Ovary (tissue), 9 donors: ENCODE measurements around the gene AMBP. TPM values are rescaled to one million over a fixed set of nuclear protein-coding genes. Genes with fewer than 3 reads are reported as not detected.

Experiments
- DNase-seq, 5 donors: peaks; one replicate each; pipeline ENCODE4 v3.0.0-alpha.2; 2019 to 2020
- H3K27ac ChIP-seq, 2 donors: fragments of 200-600 bp; one replicate each; pipeline versions ENCODE4 v1.5.1 to v1.8.0; 2019 to 2022
- H3K27me3 ChIP-seq: fragments of 200-600 bp; one replicate; pipeline ENCODE4 v1.8.0; 2022
- H3K36me3 ChIP-seq: fragments of 200-600 bp; sonication (generic); one replicate; pipeline ENCODE4 v1.5.1; 2019
- H3K4me1 ChIP-seq: one replicate; pipeline ENCODE4 v1.8.1; 2013; ENCODE audit warnings: mild to moderate bottlenecking, moderate library complexity; ENCODE audit not compliant: insufficient read depth
- H3K4me3 ChIP-seq: fragments of 200-600 bp; sonication (generic); one replicate; pipeline ENCODE4 v1.5.1; 2017
- H3K9me3 ChIP-seq, 2 donors: fragments of 200-600 bp in 1 of 2; sonication (generic) in 1 of 2; one replicate each; pipeline versions ENCODE4 v1.5.1 to v1.8.1; 2013 to 2019; ENCODE audit warnings: mild to moderate bottlenecking in 1 of 2, moderate library complexity in 1 of 2
- EP300 ChIP-seq: sonication (generic); formaldehyde crosslinking; IDR thresholded peaks from one replicate; pipeline ENCODE4 v1.6.1; 2017; ENCODE audit warnings: antibody characterized with exemption
- POLR2A ChIP-seq: fragments of 450-650 bp; IDR thresholded peaks from one replicate; pipeline ENCODE4 v1.6.1; 2017; ENCODE audit warnings: antibody characterized with exemption, mild to moderate bottlenecking, moderate library complexity
- WGBS, 3 donors: extraction: QIAGEN DNeasy Blood & Tissue Kit in 1 of 3; methylation state at CpG; one replicate each; pipeline versions ENCODE4 v1.1.5 to v1.1.7; 2013 to 2017; 5-methylcytosine and 5-hydroxymethylcytosine counted together
- intact Hi-C, 4 donors: fragments of 100-400 bp; cut with DNase I; formaldehyde crosslinking; loops; one replicate each; pipeline versions ENCODE4 v1.11.0 to v1.15.1; 2022 to 2023
- polyA plus RNA-seq, 2 donors: library from polyadenylated mRNA; stranded (reverse); fragments of 200-250 nt in 1 of 2; fragments of 350-450 nt in 1 of 2; fragmentation: Illumina TruSeq in 1 of 2; extraction: RNeasy Lipid Tissue Mini Kit (QIAGEN cat#74804) in 1 of 2; gene quantifications; one replicate each; pipeline ENCODE4 v1.2.3, GENCODE V29; 2013 to 2014
- total RNA-seq, 7 donors: library from RNA; depleted of rRNA in 2 of 7; stranded (reverse); fragments of >200 nt in 2 of 7; fragmentation: NEBNext Ultra II Directional in 3 of 7; extraction: Animal tissue kit (Norgen Biotek cat#: 25700) in 3 of 7; gene quantifications; one replicate each; pipeline versions ENCODE4 v1.1.0 to v1.2.4, GENCODE V29; 2016 to 2023
- TF ChIP-seq, protein P1 (sequence below), 3 donors: fragments of 450-650 bp in 2 of 3; fragments of 200-600 bp in 1 of 3; IDR thresholded peaks; one replicate each; pipeline versions ENCODE4 v1.5.1 to v1.8.0; 2016 to 2022; ENCODE audit warnings: antibody characterized with exemption in 3 of 3, mild to moderate bottlenecking in 1 of 3
- donor health status: DM: no; HTN: no; CAD: no; lungs with moderate emphysema.
- donor health status: DM: no; HTN: no; CAD: no.
- donor health status: Bipolar disorder and iron deficiency.
- donor health status: DM: yes; HTN: yes; CAD: no.
- donor health status: DM: no; HTN: no; CAD: no.
- donor health status: DM: yes; HTN: yes; CAD: no.

Gene AMBP
- total and polyA plus RNA-seq, 9 donors, result 0.15 to 3.9 (median 0.62) TPM; not detected in 3

DNA sequence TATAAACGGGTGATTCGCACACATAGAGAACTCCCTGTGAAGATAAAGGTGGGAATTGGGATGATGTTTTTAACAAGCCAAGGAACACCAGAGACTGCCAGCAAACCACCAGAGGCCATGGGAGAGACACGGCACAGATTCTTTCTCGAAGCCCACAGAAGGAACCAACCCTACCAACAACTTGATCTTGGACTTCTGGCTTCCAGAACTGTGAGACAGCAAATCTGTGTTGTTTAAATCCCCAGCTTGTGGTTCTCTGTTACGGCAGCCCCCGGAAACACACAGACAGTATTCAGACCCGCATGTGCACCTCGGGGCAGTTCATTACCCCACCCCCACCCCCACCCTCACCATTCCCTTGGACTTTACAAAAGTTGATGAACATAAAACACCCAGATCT is 12.8 kb downstream of the AMBP start:
- Histone ChIP-seq H3K27me3 (no peaks in the 10 kb centered on the region), H3K27ac (no peak overlapping the region), H3K9me3 (no peaks in the 10 kb centered on the region), H3K4me3 (no peak overlapping the region), H3K36me3 (no peaks in the 10 kb centered on the region), H3K4me1 (peaks cover 3% of the 10 kb centered on the region)
- intact Hi-C loops, result no loop called here
- no peak for DNase-seq
- TF ChIP-seq, protein P1, sequence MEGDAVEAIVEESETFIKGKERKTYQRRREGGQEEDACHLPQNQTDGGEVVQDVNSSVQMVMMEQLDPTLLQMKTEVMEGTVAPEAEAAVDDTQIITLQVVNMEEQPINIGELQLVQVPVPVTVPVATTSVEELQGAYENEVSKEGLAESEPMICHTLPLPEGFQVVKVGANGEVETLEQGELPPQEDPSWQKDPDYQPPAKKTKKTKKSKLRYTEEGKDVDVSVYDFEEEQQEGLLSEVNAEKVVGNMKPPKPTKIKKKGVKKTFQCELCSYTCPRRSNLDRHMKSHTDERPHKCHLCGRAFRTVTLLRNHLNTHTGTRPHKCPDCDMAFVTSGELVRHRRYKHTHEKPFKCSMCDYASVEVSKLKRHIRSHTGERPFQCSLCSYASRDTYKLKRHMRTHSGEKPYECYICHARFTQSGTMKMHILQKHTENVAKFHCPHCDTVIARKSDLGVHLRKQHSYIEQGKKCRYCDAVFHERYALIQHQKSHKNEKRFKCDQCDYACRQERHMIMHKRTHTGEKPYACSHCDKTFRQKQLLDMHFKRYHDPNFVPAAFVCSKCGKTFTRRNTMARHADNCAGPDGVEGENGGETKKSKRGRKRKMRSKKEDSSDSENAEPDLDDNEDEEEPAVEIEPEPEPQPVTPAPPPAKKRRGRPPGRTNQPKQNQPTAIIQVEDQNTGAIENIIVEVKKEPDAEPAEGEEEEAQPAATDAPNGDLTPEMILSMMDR (IDR thresholded peaks at IDR 0.05), result no peak
- TF ChIP-seq EP300 (no peak), POLR2A (no peak)
- WGBS, 3 donors, result 77 to 87% (median 82%) methylated on average over 8 of the region's 8 CpGs

DNA sequence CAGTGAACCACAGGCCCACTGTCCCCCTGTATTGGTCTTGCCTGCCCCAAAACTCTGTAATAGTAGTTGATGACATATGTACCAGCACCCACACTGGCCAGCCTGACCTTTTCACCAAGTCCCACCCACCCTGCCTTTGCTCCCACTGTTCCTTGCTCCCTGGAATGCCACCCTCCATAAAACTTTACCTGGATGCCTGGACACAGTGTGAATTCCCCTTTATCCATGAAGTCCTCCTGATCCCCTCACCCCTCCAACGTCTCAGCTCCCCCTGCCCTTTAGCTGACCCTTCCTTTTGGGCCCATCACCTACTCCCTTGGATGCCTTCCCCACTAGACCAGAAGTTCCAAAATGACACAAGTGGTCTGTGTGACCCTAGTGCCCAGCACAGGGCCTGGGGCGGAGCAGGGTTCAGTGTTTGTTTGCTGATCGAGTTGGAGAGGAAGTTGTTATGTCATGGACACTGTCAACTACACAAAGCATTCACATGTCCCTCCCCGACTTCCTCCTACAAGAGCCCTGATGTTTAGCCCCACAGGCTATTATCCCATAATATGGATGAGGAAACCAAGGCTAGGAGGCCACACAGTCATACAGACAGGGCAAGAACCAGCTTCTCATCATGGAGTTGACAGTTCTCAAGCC is 16.1 kb downstream of the AMBP start:
- Histone ChIP-seq H3K4me3 (no peak overlapping the region), H3K9me3 (no peaks in the 10 kb centered on the region), H3K4me1 (peaks cover 15% of the 10 kb centered on the region), H3K27ac (no peak overlapping the region), H3K27me3 (no peaks in the 10 kb centered on the region), H3K36me3 (no peaks in the 10 kb centered on the region)
- DNase-seq, result peak in 1 of 5 donors; percentile 4
- TF ChIP-seq POLR2A (no peak), EP300 (no peak)
- TF ChIP-seq, protein P1 (IDR thresholded peaks at IDR 0.05), result no peak
- 71 to 78% (median 77%) methylated on average over 4 of the region's 4 CpGs for WGBS, 3 donors
- intact Hi-C loops, result no loop called here

DNA sequence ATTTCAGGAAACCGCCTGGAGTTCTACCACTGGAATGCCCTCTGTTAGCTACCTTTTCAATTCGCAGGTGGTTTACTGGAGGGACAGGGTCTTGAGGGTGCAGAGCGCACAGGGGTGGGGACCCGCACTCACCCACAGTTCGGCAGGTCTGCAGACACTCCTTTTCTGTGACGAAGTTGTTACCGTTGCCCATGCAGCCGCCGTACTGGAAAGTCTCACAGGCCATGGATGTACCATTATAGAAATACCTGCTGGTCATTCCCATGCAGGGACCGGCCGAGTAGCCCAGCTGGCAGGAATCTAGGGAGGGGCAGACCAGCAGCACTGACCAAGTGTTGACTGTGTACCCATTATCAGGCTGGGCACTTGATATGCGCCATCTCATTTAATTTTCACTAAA is 16.8 kb downstream of the AMBP start:
- Histone ChIP-seq H3K4me3 (no peak overlapping the region), H3K9me3 (no peaks in the 10 kb centered on the region), H3K27ac (no peak overlapping the region), H3K4me1 (peaks cover 15% of the 10 kb centered on the region), H3K27me3 (no peaks in the 10 kb centered on the region), H3K36me3 (no peaks in the 10 kb centered on the region)
- 93 to 98% (median 94%) methylated on average over 12 of the region's 12 CpGs for WGBS, 3 donors
- intact Hi-C loops, result no loop called here
- DNase-seq, result peak in 1 of 5 donors; percentile 6
- TF ChIP-seq, protein P1 (IDR thresholded peaks at IDR 0.05), result no peak
- TF ChIP-seq EP300 (no peak), POLR2A (no peak)

DNA sequence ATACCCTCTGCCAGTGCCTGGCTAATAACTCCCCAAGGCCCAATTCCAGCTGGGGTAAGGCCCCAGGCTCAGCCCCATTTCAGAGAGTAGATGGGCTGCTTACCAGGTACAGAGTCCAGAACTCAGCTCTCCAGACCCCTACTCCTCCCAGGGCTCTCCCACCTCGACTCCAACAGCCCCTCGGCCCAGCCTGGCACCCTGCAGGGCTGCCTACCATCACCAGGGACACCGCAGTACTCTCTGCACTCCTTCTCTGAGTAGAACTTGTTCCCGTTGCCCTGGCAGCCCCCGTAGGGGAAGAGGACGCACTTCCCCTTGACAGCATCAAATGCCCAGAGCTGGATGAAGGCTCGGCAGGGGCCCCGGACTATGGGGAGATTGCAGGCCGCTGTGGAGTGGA is 17.4 kb downstream of the AMBP start:
- H3K27ac ChIP-seq, result no peak overlapping the region
- no peaks in the 10 kb centered on the region for H3K9me3 ChIP-seq
- DNase-seq, result peak in 2 of 5 donors; percentile 2 to 5
- WGBS, 3 donors, result 65 to 77% (median 67%) methylated on average over 9 of the region's 9 CpGs
- no peaks in the 10 kb centered on the region for H3K27me3 ChIP-seq
- H3K4me3 ChIP-seq, result no peak overlapping the region
- TF ChIP-seq POLR2A (no peak), EP300 (no peak)
- TF ChIP-seq, protein P1 (IDR thresholded peaks at IDR 0.05), result no peak
- intact Hi-C loops, result no loop called here
- peaks cover 15% of the 10 kb centered on the region for H3K4me1 ChIP-seq
- no peaks in the 10 kb centered on the region for H3K36me3 ChIP-seq
